WTC11 (cell line): Measurements from ENCODE around the gene RFWD3. TPM values are rescaled to one million over a fixed set of nuclear protein-coding genes. Genes with fewer than 3 reads are reported as not detected.

Experiments used
- ATAC-seq: fragments of 200-7000 bp; cut with Tn5 transposase; 2 replicates; pipeline ENCODE4 v1.10.0; 2021; ENCODE audit warnings: mild to moderate bottlenecking, moderate library complexity
- CTCF ChIA-PET: fragments of 300-600 bp; sonication (Branson Sonifier 250); formaldehyde crosslinking; loops from one replicate; lab custom pipeline; 2021; ENCODE audit warnings: antibody characterized with exemption; lab: Charles Lee
- POLR2A ChIA-PET: fragments of 350-600 bp; sonication (Branson Sonifier 250); formaldehyde crosslinking; loops from one replicate; lab custom pipeline; 2021; ENCODE audit warnings: antibody characterized with exemption; lab: Charles Lee
- DNase-seq: peaks from one replicate; pipeline ENCODE4 v3.0.0; 2021; ENCODE audit warnings: low spot score
- H3K27ac Mint-ChIP-seq: 2 replicates; pipeline ENCODE4 v1.8.0; 2021; ENCODE audit warnings: mixed read lengths
- H3K27me3 Mint-ChIP-seq: 2 replicates; pipeline ENCODE4 v1.8.0; 2021; ENCODE audit warnings: low read depth, mild to moderate bottlenecking, moderate library complexity, mixed read lengths
- H3K36me3 Mint-ChIP-seq: 2 replicates; pipeline ENCODE4 v1.8.0; 2021; ENCODE audit warnings: mixed read lengths
- H3K4me1 Mint-ChIP-seq: 2 replicates; pipeline ENCODE4 v1.8.0; 2022; ENCODE audit warnings: mixed read lengths
- H3K4me3 Mint-ChIP-seq: 2 replicates; pipeline ENCODE4 v1.8.0; 2021; ENCODE audit warnings: mild to moderate bottlenecking, moderate library complexity, mixed read lengths
- H3K9me3 Mint-ChIP-seq: 2 replicates; pipeline ENCODE4 v1.8.0; 2021; ENCODE audit warnings: mixed read lengths
- CREB1 ChIP-seq: sonication (generic); formaldehyde crosslinking; IDR thresholded peaks from 2 replicates; pipeline ENCODE4 v1.8.0; 2023; ENCODE audit warnings: mild to moderate bottlenecking, missing genetic modification reagents
- CREM ChIP-seq: sonication (generic); formaldehyde crosslinking; IDR thresholded peaks from 2 replicates; pipeline ENCODE4 v1.8.1; 2022; ENCODE audit warnings: mild to moderate bottlenecking, missing genetic modification reagents, moderate library complexity
- E2F4 ChIP-seq: sonication (generic); formaldehyde crosslinking; IDR thresholded peaks from 2 replicates; pipeline ENCODE4 v1.8.1; 2022; ENCODE audit warnings: low read depth, mild to moderate bottlenecking, moderate library complexity, missing genetic modification reagents, borderline replicate concordance
- EMX1 ChIP-seq: fragments of 250-450 bp; sonication (Bioruptor Pico); IDR thresholded peaks from 2 replicates; pipeline ENCODE4 v1.8.0; 2021; ENCODE audit warnings: mild to moderate bottlenecking
- FOXJ3 ChIP-seq: sonication (generic); formaldehyde crosslinking; IDR thresholded peaks from 2 replicates; pipeline ENCODE4 v1.9.0; 2021; ENCODE audit warnings: missing genetic modification reagents, mild to moderate bottlenecking, borderline replicate concordance
- IRF1 ChIP-seq: sonication (generic); formaldehyde crosslinking; IDR thresholded peaks from 2 replicates; pipeline ENCODE4 v1.8.0; 2023; ENCODE audit warnings: missing genetic modification reagents
- MLX ChIP-seq: sonication (generic); formaldehyde crosslinking; IDR thresholded peaks from 2 replicates; pipeline ENCODE4 v1.8.1; 2023; ENCODE audit warnings: mild to moderate bottlenecking, missing genetic modification reagents, moderate library complexity
- NR1H2 ChIP-seq: sonication (generic); formaldehyde crosslinking; IDR thresholded peaks from 2 replicates; pipeline ENCODE4 v1.9.0; 2021; ENCODE audit warnings: mild to moderate bottlenecking, moderate library complexity, missing genetic modification reagents
- PRDM15 ChIP-seq: sonication (generic); formaldehyde crosslinking; IDR thresholded peaks from 2 replicates; pipeline ENCODE4 v1.8.0; 2022; ENCODE audit warnings: missing genetic modification reagents
- STAT6 ChIP-seq: sonication (generic); formaldehyde crosslinking; conservative IDR thresholded peaks from 2 replicates; pipeline ENCODE4 v1.8.1; 2023; ENCODE audit warnings: mild to moderate bottlenecking, low read depth, missing genetic modification reagents, moderate library complexity
- ZBTB43 ChIP-seq: sonication (generic); formaldehyde crosslinking; IDR thresholded peaks from 2 replicates; pipeline ENCODE4 v1.8.1; 2023; ENCODE audit warnings: mild to moderate bottlenecking, missing genetic modification reagents
- total RNA-seq: library from RNA; stranded (reverse); gene quantifications from 3 replicates; pipeline ENCODE4 v1.2.3, GENCODE V29; 2021

Gene RFWD3
- total RNA-seq, 1 experiment from 2014 or later: 109 TPM

- no peak for TF ChIP-seq IRF1 (CRISPR knock-in tag)
- TF ChIP-seq, all 79 proteins: peak for 0
These were observed 31.4 kb downstream of the RFWD3 start (continued) for GRCh38 chr16:74635303-74635702.

GRCh38 chr16:74633686-74634085 is 33.0 kb downstream of the RFWD3 start:
- TF ChIP-seq STAT6 (CRISPR knock-in tag) (no peak), MLX (CRISPR knock-in tag) (no peak), E2F4 (CRISPR knock-in tag) (no peak), CREM (CRISPR knock-in tag) (no peak), IRF1 (CRISPR knock-in tag) (no peak), FOXJ3 (no peak), CREB1 (CRISPR knock-in tag) (no peak), ZBTB43 (CRISPR knock-in tag) (no peak), PRDM15 (CRISPR knock-in tag) (no peak), NR1H2 (CRISPR knock-in tag) (no peak), EMX1 (no peak)
- TF ChIP-seq, all 79 proteins: peak for 0
- no peak overlapping the region for H3K27ac Mint-ChIP-seq
- ATAC-seq: no peak
- DNase-seq: no peak
- CTCF ChIA-PET: no interaction called here
- no peak overlapping the region for H3K4me3 Mint-ChIP-seq
- H3K36me3 Mint-ChIP-seq: peaks cover 75% of the 10 kb centered on the region
- no peaks in the 10 kb centered on the region for H3K9me3 Mint-ChIP-seq
- POLR2A ChIA-PET: no interaction called here
- H3K4me1 Mint-ChIP-seq: no peaks in the 10 kb centered on the region
- no peaks in the 10 kb centered on the region for H3K27me3 Mint-ChIP-seq
